ENCODE measurements around the gene SS18L1. TPM values are rescaled to one million over a fixed set of nuclear protein-coding genes. Genes with fewer than 3 reads are reported as not detected.

The SS18L1 gene
- total RNA-seq, 2 experiments from 2014 or later: 12.1 to 12.3 TPM

- no peaks in the 10 kb centered on the region for H3K4me1 Mint-ChIP-seq
- H3K27ac Mint-ChIP-seq: no peak within 1 kb of the TSS
- H3K27me3 Mint-ChIP-seq: peaks cover 59% of the 10 kb centered on the region
- DNase-seq: peak; percentile 56
- no peaks in the 10 kb centered on the region for H3K36me3 Mint-ChIP-seq
- H3K4me3 Mint-ChIP-seq: no peak within 1 kb of the TSS
- H3K9me3 Mint-ChIP-seq: no peaks in the 10 kb centered on the region
Observed at GRCh38 chr20:62219992-62220665, 76.6 kb downstream of the SS18L1 start, which contains the start of gene HRH3. TSS of gene HRH3 (minus strand) at chr20:62220278. CDS start at chr20:62219970, 308 bp downstream.

- DNase-seq: no peak
- Mint-ChIP-seq H3K36me3 (no peaks in the 10 kb centered on the region), H3K4me3 (no peak overlapping the region), H3K27ac (no peak overlapping the region), H3K9me3 (no peaks in the 10 kb centered on the region), H3K27me3 (peaks cover 55% of the 10 kb centered on the region), H3K4me1 (no peaks in the 10 kb centered on the region)
Observed at GRCh38 chr20:62220666-62221568, 77.3 kb downstream of the SS18L1 start.

- H3K9me3 Mint-ChIP-seq: no peaks in the 10 kb centered on the region
- DNase-seq: no peak
- H3K27ac Mint-ChIP-seq: no peak overlapping the region
- H3K4me3 Mint-ChIP-seq: no peak overlapping the region
- no peaks in the 10 kb centered on the region for H3K36me3 Mint-ChIP-seq
- H3K4me1 Mint-ChIP-seq: no peaks in the 10 kb centered on the region
- H3K27me3 Mint-ChIP-seq: peaks cover 57% of the 10 kb centered on the region
Observed at GRCh38 chr20:62222266-62222850, 78.8 kb downstream of the SS18L1 start.

- Mint-ChIP-seq H3K27me3 (peaks cover 57% of the 10 kb centered on the region), H3K4me1 (no peaks in the 10 kb centered on the region), H3K27ac (no peak overlapping the region), H3K4me3 (no peak overlapping the region), H3K9me3 (no peaks in the 10 kb centered on the region), H3K36me3 (no peaks in the 10 kb centered on the region)
- no peak for DNase-seq
Observed at GRCh38 chr20:62222972-62223371, 79.4 kb downstream of the SS18L1 start.

GRCh38 chr20:62223571-62223970 lies 80.0 kb downstream of the SS18L1 start:
- H3K27me3 Mint-ChIP-seq: peaks cover 52% of the 10 kb centered on the region
- H3K9me3 Mint-ChIP-seq: no peaks in the 10 kb centered on the region
- H3K36me3 Mint-ChIP-seq: no peaks in the 10 kb centered on the region
- no peak for DNase-seq
- H3K27ac Mint-ChIP-seq: no peak overlapping the region
- no peak overlapping the region for H3K4me3 Mint-ChIP-seq
- H3K4me1 Mint-ChIP-seq: no peaks in the 10 kb centered on the region

- H3K27ac Mint-ChIP-seq: no peak overlapping the region
- no peak for DNase-seq
- H3K9me3 Mint-ChIP-seq: no peaks in the 10 kb centered on the region
- H3K4me1 Mint-ChIP-seq: no peaks in the 10 kb centered on the region
- peaks cover 45% of the 10 kb centered on the region for H3K27me3 Mint-ChIP-seq
- H3K36me3 Mint-ChIP-seq: no peaks in the 10 kb centered on the region
- H3K4me3 Mint-ChIP-seq: no peak overlapping the region
Observed at GRCh38 chr20:62224113-62224855, 80.7 kb downstream of the SS18L1 start.

GRCh38 chr20:62225026-62225425 lies 81.5 kb downstream of the SS18L1 start:
- no peak overlapping the region for H3K4me3 Mint-ChIP-seq
- H3K27ac Mint-ChIP-seq: no peak overlapping the region
- H3K4me1 Mint-ChIP-seq: no peaks in the 10 kb centered on the region
- no peaks in the 10 kb centered on the region for H3K36me3 Mint-ChIP-seq
- peaks cover 41% of the 10 kb centered on the region for H3K27me3 Mint-ChIP-seq
- no peaks in the 10 kb centered on the region for H3K9me3 Mint-ChIP-seq
- DNase-seq: no peak

- Mint-ChIP-seq H3K4me3 (no peak overlapping the region), H3K36me3 (no peaks in the 10 kb centered on the region), H3K27ac (no peak overlapping the region), H3K9me3 (no peaks in the 10 kb centered on the region), H3K4me1 (no peaks in the 10 kb centered on the region), H3K27me3 (peaks cover 36% of the 10 kb centered on the region)
- DNase-seq: no peak
Observed at GRCh38 chr20:62225820-62226635, 82.5 kb downstream of the SS18L1 start.

GRCh38 chr20:62226707-62227590 lies 83.4 kb downstream of the SS18L1 start:
- no peaks in the 10 kb centered on the region for H3K9me3 Mint-ChIP-seq

GRCh38 chr20:62227591-62227976 lies 84.0 kb downstream of the SS18L1 start:
- H3K9me3 Mint-ChIP-seq: no peaks in the 10 kb centered on the region
- H3K36me3 Mint-ChIP-seq: no peaks in the 10 kb centered on the region
- H3K4me3 Mint-ChIP-seq: no peak overlapping the region
- no peaks in the 10 kb centered on the region for H3K4me1 Mint-ChIP-seq
- DNase-seq: no peak
- H3K27ac Mint-ChIP-seq: no peak overlapping the region
- H3K27me3 Mint-ChIP-seq: peaks cover 20% of the 10 kb centered on the region

More at GRCh38 chr20:62226707-62227590, 83.4 kb downstream of the SS18L1 start:
- H3K27me3 Mint-ChIP-seq: peaks cover 26% of the 10 kb centered on the region
- no peaks in the 10 kb centered on the region for H3K36me3 Mint-ChIP-seq
- H3K27ac Mint-ChIP-seq: no peak overlapping the region
- H3K4me3 Mint-ChIP-seq: no peak overlapping the region
- H3K4me1 Mint-ChIP-seq: no peaks in the 10 kb centered on the region
- no peak for DNase-seq

GRCh38 chr20:62227977-62228958 lies 84.7 kb downstream of the SS18L1 start:
- Mint-ChIP-seq H3K4me1 (no peaks in the 10 kb centered on the region), H3K4me3 (no peak overlapping the region)

GRCh38 chr20:62228982-62229545 lies 85.5 kb downstream of the SS18L1 start:
- no peak overlapping the region for H3K27ac Mint-ChIP-seq
- no peak for DNase-seq
- peaks cover 15% of the 10 kb centered on the region for H3K27me3 Mint-ChIP-seq
- no peaks in the 10 kb centered on the region for H3K4me1 Mint-ChIP-seq
- no peaks in the 10 kb centered on the region for H3K9me3 Mint-ChIP-seq
- H3K36me3 Mint-ChIP-seq: no peaks in the 10 kb centered on the region
- no peak overlapping the region for H3K4me3 Mint-ChIP-seq

More at GRCh38 chr20:62227977-62228958, 84.7 kb downstream of the SS18L1 start:
- DNase-seq: no peak
- no peak overlapping the region for H3K27ac Mint-ChIP-seq
- no peaks in the 10 kb centered on the region for H3K36me3 Mint-ChIP-seq
- peaks cover 15% of the 10 kb centered on the region for H3K27me3 Mint-ChIP-seq
- no peaks in the 10 kb centered on the region for H3K9me3 Mint-ChIP-seq
